Inflammatory macrophage treated with lipopolysaccharide for 1 hour (primary cell): ENCODE data around the gene SSBP2.

ENCODE experiments used
- DNase-seq, 2 donors: peaks; one replicate each; pipeline ENCODE4 v3.0.0-alpha.2; 2020 to 2022

The SSBP2 gene

DNA sequence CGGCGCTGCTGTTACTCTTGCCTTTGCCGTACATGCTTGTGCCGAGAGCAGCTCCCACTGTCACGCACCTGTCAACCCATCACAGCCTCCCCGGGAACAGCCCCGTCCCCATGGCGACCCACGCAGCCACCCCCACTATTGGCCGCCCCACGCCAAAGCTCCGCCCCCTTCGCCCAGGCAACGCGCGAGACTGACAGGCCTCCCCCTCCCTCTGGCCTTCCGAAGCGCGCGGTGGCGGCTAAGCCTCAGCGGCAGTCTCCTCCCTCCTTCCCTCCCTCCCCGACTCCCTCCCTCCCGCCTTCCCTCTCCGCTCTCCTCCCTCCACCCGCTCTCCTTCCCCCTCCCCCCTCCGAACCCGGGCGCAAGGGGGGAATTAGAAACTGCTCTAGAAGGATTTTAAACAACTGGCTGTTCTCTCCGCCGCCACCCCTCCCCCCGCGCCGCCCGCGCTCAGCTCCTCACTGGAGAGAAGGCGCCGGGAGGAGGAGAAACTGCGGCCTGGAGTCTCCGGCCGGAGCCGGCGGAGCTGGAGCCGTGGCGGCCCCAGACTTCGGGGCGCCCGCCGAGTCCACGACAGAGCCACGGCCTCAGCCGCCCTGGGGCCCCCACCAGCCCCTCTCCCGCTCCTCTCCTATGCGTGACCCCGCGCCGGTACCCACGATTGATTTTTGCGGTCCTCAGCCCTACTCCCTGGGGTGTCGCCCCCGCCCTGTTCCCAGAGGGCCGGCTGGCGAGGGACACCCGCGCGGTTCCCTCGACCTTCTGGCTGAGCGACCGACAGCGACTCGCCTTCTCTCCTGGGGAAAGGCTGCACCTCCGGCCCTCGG lies at the start of gene SSBP2:
Gene SSBP2, minus strand, starts transcription at position 89 of the 827 bp plus-strand sequence. Its CDS starts 55 bp downstream, at position 34.
- DNase-seq = peak; percentile 90 to 99

DNA sequence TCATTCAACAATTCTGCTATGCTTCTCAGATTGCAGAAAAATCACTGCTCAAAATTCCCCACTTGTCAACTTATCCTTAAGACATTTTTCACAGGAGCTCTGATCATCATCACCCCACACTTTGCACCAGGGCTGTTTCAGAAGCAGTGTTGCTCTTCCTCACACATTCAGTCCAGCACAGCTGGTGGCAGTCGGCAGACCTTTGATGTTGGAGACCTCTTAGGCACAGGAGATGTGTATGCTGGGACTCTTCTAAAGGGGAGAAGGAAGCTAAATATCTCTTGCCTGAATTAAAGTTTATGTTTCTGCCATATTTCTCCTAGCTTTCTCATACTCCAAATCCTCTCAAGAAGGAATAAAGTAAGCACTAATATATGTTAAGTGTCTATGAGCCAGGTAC lies 44.8 kb upstream of the SSBP2 start:
- no peak for DNase-seq

DNA sequence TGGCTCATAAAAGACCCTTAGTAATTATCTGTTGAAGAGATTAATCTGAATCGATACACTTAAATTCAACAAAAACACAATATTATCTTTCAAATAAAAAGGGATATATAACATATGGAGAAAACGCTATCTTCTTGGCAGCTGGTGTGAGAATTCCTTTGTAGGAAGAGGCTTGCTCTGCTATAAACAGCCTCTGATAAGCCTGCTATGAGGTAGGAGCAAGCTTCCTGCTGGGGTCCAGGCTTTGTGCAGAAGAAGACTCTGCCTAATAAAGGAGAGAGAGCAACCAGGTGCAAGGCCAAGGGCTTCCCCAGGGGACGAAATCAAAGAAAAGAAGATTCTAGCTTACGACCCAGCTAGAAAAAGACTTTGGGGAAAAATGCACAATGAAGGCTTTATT lies 43.3 kb upstream of the SSBP2 start:
- DNase-seq = no peak

DNA sequence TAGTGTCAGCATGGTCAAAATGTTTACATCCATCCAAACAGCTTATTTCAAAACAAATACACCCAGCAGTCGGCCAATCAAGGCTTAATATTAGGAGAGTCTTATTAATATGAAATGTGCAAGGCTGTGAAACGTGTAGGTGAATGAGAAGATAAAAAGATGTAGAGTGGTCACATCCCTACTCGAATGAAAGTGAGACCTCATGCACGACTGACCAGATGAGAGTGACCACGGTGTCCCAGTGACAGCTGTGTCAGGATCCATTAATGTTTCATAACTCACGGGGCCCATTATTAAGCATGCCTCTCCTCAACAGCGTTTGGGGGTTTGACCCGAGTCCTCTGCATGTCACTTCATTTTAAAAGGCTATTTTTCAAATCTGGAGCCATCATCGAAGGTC lies 39.4 kb upstream of the SSBP2 start:
- no peak for DNase-seq

DNA sequence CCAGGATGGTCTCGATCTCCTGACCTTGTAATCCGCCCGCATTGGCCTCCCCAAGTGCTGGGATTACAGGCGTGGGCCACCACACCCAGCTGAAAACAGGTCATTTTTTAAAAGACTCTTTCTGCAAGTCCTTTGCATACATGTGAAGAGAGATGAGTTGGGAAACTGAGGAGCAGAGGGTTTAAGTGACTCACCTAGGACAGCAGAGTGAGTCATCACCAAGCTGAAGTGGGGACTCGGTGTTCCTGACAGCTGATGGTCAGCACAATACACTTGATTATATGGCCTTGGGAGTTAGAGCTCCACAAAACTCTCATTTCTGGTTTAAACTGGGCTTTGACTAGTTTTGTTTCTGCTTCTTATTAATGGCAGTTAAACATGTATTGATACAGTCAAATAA lies 38.1 kb upstream of the SSBP2 start:
- peak in 1 of 2 donors; percentile 17 for DNase-seq

GRCh38 chr5:81788329-81788728 lies 37.4 kb upstream of the SSBP2 start:
- no peak for DNase-seq

DNA sequence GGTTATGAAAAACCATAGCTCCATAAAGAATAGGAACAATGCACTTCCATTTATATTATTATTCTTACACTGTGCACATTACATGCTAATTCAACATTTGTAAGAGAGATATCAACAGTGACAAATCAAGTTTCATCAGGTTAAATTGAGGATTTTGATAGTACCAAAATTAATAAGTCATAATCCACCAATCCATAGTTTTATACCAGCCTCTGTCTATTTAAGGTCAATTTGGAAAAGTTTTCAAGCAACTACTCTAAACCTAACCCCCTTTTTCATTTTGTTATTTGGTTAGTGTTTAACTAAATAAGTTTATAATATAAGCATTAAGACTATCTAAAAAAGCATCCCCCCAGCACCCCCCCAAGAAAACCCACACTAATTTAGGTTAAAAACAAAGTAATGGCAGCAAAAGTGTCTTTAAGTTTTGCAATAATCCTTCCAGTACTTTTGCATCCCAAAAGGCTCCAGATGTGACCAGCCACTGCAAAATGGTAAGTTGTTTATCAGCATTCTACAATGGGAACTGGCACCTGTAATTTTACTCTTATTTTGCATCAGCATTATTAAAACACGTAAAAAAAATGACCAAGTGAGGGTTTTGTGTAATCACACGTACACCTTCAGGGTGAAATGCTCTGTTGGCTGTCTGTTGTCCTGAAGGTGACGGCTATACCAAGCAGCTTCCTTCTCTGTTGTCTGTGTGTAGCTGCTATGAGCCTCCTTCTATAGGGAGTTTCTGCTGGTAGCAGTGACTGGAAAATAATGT lies 36.8 kb upstream of the SSBP2 start:
- DNase-seq = no peak

- DNase-seq = no peak
These were observed 36.1 kb upstream of the SSBP2 start for GRCh38 chr5:81786991-81787390.

GRCh38 chr5:81786496-81786895 lies 35.6 kb upstream of the SSBP2 start:
- DNase-seq = no peak

GRCh38 chr5:81785322-81785721 lies 34.4 kb upstream of the SSBP2 start:
- DNase-seq = no peak

- no peak for DNase-seq
These were observed 32.5 kb upstream of the SSBP2 start for GRCh38 chr5:81783401-81783800.

- peak in 1 of 2 donors; percentile 10 for DNase-seq
These were observed 31.9 kb upstream of the SSBP2 start for GRCh38 chr5:81782811-81783210.

DNA sequence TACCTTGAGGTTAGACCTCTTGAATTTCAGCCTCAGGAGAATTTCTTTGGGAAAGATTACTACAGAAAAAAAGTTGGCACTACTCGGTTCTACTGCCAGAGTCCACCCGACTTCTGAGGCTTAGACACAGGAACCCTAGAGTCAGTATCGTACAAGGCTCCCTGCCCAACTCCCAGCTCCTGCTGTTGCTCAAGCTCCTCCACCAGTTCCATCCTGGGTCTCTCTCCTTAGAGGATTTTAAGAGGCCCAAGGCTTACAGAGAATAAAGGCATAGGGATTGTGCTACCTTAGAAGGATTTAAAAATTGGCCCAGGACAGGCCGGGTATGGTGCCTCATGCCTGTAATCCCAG lies 29.0 kb upstream of the SSBP2 start:
- no peak for DNase-seq

GRCh38 chr5:81779125-81779915 lies 28.4 kb upstream of the SSBP2 start:
- DNase-seq = peak; percentile 46 to 51

- peak; percentile 8 to 29 for DNase-seq
These were observed 27.7 kb upstream of the SSBP2 start for GRCh38 chr5:81778642-81779041.

DNA sequence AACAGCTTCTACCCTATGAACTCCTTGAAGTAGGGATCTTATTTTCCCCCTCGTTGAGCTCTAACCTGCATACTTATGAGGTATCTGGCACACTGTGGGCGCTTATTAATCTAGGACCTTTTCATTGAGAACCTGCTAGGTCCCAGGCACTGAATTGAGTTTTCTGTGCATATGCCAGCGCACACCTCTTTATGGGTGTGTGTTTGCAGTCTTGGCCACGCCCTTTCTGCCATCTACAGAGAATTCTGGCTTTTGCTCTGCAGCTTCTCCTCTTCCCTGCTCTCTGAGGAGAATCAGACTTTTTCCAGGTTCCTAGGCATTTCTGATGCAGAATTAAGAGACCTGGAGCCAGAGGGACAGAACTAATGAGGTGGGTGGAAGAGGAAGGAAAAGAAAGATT lies 25.4 kb upstream of the SSBP2 start:
- no peak for DNase-seq

DNA sequence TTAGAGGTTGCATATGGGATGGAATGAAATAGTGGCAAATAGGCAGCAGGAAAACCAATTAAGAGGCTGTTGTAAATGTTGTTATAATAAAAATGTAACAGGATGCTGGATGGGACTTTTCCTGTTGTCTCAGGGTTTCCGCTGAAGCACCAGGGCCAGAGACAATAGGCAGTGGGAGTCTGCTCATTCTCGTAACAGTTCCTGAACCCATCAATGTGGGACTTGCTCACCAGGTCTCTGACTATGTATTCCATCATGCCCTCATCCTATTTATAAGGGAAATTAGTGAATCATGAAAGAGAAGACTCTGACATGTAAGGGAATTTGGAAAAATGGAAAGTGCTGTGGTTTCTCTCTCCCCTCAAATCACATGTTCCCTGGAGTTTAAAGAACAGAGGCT lies 23.5 kb upstream of the SSBP2 start:
- no peak for DNase-seq

DNA sequence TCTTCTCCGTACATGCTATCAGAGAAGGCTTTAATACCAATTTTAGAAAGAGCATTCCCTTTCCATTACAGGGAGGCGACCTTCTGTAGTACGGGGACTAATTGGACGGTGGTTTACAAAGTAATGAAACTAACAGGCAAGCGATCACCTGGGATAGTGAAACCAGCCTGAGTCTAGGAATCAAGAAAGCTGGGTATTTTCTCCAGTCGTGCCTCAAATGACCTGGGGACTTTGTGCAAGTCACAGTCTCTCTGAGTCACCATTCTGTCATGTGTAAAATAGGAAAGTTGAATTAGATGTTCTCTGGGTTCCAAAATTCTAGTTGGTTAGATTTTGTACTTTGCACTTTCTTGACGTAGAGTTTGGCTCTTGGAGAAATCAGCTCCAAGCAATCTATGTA lies 22.7 kb upstream of the SSBP2 start:
- no peak for DNase-seq

- no peak for DNase-seq
These were observed 22.3 kb upstream of the SSBP2 start for GRCh38 chr5:81773161-81773560.

- DNase-seq = no peak
These were observed 21.6 kb upstream of the SSBP2 start for GRCh38 chr5:81772488-81772887.

- peak in 1 of 2 donors; percentile 23 for DNase-seq
These were observed 18.1 kb upstream of the SSBP2 start for GRCh38 chr5:81768935-81769452.

GRCh38 chr5:81767938-81768337 lies 17.0 kb upstream of the SSBP2 start:
- DNase-seq = no peak

- DNase-seq = no peak
These were observed 16.2 kb upstream of the SSBP2 start for GRCh38 chr5:81767097-81767496.
